Jurkat, Clone E6-1 (cell line): ENCODE results near the gene FAM151A. TPM values are rescaled to one million over a fixed set of nuclear protein-coding genes. Genes with fewer than 3 reads are reported as not detected.

ENCODE experiments used
- DNase-seq: peaks from one replicate; pipeline ENCODE4 v3.0.0-alpha.2; 2011; ENCODE audit warnings: low read depth, low spot score
- H3K4me3 ChIP-seq: 2 replicates; pipeline ENCODE4 v1.5.1; 2011; ENCODE audit warnings: mild to moderate bottlenecking, low read length, control low read depth, moderate library complexity
- polyA plus RNA-seq: library from polyadenylated mRNA; unstranded; fragments of >200 nt; gene quantifications from one replicate; pipeline ENCODE4 v1.2.1, GENCODE V29; 2012; ENCODE audit warnings: missing spikeins; ENCODE audit not compliant: insufficient read length, insufficient read depth

The FAM151A gene
- polyA plus RNA-seq: not detected

DNA sequence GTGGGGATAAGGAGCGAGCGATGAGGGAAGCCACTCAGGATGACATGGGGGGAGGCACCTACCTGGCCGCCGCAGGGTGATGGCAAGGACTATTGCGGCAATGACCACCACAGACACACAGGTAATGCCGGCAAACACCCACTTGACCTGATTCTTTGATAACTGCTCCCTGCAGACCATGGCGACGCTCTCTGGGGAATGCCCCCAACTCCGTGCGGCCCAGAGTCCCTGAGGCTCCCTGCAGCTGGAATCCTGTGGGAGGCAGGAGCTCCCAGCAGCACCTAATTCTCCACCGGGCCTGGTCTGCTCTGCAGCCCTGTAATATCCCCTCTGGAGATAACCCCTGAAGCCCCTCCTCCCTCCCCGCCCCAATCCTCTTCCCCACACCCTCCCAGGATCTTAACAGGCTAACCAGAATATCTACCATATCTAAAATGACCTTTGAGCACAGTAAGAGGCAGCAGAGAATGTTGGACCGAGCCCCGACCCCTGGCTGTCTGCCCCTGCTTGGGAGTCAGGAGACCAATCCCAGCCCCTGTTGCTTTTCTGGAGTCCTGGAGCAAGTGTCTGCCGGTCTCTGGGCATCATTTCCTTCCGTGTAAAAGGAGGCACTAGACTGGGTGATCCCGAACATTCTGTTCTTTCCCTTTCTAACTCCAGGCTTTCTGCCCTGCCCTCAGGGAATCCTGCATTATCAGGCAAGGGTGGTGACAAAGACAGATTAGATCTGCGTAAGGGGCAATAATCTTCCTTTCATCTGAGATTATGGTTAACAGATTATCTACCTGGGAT is at the start of gene FAM151A:
FAM151A (minus strand) TSS at position 310 of the 792 bp plus-strand sequence; CDS start at position 180, 130 bp downstream.
- no peak within 1 kb of the TSS for H3K4me3 ChIP-seq
- DNase-seq: no peak

DNA sequence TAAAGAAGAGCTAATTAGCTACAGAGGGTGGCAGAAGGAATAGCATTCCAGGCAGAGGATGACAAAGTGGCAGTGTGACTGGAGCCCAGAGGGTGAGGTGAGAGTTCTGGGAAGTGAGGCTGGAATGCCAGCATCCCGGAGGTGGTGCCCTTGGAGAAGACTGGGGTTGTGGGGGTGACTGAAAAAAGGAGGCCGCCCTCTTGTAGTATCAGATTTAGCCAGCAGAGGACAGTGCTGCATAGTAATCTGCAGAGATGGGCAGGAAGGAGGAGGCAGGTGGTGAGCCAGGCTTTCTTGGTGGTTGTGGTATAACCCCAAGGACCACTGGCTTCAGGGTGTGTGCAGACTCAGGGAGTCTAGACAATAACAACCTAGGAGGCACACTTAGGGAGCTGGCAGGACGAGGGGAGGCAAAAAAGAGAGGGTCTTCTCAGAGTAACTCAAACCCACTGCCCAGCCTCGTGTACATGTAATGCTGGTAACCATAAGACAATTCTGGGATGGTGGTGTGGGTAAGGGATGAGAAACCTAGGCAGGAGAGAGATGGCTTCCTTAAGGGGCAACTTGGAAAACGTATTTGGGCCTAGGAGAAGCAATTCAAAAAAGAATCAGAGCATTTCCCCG is 48.8 kb upstream of the FAM151A start:
- DNase-seq: peak; percentile 80
- no peak overlapping the region for H3K4me3 ChIP-seq

DNA sequence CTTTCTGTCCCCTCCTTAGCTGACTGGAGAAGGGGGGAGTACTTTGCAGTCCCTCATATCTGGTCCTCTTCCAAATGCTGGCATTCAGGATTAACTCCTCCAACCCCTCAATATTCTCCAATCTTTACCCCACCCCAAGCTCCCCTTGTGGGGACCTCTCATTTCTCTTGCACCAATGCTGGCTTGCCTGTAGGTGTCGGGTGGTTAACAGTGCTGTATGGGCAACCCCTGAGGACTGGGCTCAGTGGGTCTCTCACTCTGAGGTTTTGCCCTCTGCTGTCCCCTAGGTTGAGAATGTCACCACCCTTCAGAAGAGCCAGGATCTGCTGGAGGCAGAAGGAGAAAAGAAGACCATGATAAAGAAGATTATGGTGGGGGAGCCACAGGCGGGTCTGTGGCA is 45.2 kb upstream of the FAM151A start:
- DNase-seq: no peak
- no peak overlapping the region for H3K4me3 ChIP-seq

DNA sequence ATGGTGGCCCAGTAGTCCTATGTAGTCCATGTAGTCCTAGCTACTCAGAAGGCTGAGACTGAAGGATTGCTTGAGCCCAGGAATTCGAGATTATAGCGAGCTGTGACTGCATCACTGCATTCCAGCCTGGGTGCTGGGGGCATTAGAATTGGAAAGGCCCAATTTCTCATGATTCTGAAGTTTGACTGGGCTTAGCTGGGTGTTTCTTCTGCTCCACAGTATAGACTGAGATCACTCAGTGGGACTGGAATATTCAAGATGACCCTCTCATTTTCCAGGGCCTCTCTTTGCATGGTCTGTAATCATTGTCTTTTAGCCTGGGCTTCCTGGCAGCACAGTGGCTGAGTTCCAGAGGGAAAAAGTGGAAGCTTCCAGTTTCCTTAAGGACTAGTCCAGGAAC is 44.5 kb upstream of the FAM151A start:
- DNase-seq: no peak
- H3K4me3 ChIP-seq: no peak overlapping the region

DNA sequence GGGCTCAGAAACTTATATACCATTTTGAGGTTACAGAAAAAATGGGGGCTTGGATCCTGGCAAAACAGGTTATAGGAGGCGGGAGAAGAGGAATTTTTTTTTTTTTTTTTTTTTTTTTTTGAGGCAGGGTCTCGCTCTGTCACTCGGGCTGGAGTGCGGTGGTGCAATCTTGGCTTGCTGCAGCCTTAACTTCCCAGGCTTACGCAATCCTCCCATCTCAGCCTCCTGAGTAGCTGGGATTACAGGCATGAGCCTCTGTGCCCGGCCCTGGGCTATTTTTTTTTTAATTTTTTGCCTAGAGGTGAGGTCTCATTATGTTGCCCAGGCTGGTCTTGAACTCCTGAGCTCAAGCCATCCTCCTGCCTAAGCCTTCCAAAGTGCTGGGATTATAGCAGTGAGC is 43.0 kb upstream of the FAM151A start:
- no peak for DNase-seq
- H3K4me3 ChIP-seq: no peak overlapping the region

DNA sequence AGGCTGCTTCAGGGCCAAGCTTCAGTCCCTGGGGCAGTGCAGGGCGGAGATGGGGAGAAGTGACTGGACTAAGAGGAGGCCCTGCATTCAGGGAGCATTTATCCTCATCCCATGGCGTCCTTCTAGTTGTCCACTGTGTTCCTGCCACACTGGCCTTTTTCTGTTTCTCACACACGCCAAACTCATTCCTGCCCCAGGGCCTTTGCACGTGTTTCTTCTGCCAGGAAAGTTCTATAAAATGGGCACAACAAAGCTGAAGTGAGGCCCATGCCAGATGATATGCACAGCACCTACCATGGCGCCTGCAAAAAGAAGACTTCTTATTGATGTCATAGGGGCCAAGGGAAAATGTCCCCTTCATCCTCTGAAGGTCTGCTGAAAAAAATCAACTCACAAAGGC is 42.5 kb upstream of the FAM151A start:
- H3K4me3 ChIP-seq: no peak overlapping the region

DNA sequence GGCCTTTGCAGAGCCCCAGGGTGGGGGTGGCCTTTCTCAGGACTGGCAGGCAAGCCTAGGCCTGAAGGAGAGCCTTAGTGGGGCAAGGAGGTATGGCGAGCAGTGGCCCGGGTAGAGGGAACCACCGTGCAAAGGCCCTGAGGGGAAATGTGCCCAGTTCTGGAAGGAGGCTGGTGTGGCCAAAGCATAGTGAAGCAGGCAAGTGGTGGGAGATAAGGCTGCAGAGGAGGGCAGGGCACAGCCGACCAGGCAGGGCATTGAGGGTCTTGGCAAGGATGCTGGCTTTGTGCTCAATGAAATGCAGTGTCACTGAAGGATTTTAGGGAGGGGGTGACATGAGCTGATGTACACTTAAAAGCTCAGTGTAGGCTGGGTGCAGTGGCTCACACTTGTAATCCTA is 41.0 kb upstream of the FAM151A start:
- no peak overlapping the region for H3K4me3 ChIP-seq
- DNase-seq: no peak

More for the DNA sequence above, 42.5 kb upstream of the FAM151A start:
- DNase-seq: no peak

DNA sequence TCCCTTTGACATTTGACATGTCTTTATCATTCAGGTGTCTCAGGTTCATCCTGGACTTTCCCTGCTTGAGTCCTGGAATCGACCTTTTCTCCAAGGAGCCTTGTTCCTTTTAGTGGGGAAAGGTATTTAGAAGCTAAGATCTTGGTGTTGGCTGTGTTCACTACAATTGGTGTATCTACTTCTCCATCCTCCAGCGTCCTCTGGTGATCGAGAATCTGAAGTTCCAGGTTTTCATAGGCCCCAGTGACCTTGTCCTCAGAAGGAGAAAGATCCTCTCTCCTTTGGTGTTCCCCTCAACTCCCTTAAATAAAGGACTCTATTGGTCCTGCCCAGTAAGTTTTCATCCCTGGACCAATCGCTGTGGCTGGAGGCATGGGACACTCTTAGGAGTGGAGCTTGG is 40.4 kb upstream of the FAM151A start:
- H3K4me3 ChIP-seq: no peak overlapping the region
- DNase-seq: no peak

DNA sequence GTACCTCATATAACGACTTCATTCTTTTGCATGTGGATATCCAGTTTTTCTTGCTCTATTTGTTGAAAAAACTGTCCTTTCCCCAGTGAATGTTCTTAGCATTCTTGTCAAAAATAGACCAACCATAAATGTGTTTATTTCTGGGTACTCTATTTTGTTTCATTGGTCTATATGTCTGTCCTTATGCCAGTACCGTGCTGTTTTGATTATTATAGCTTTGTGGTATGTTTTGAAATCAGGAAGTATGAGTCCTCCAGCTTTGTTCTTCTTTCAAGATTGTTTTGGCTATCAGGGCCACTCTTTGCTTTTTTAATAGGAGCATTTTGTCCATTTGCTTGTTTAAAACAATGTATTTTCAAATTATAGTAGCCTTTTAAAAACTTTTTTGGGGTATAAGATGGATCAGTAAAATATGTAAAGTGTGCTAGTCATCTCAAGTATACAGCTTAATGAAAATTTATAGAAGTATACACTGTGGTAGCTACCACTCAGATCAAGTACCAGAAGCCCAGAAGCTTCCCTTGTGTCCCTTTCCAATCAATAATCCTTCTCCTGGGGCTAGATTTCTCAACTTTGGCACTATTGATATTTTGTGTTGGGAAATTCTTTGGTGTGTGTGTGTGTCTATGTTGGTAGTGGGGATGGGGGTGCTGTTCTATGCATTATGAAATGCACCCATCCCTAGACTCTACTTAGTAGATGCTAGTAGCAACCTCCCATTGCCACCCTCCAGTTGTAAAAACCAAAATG is 35.0 kb upstream of the FAM151A start:
- H3K4me3 ChIP-seq: no peak overlapping the region
- no peak for DNase-seq

DNA sequence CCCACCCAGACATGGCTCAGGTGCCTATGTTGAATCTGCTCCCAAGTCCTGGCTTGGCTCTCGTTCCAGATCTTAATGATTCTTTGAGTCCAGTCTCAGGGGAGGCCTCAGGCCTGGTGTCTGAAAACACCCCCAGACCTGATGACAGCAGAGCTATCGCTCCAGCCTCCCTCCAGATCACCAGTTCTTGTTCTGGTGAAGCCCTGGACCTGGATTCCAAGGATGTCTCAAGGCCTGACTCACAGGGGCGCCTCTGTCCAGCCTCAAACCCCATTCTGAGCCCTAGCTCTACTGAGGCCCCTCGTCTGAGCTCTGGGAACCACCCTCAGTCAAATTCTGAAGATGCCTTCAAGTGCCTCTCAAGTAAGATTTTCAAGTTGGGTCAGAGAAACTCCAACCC is 29.7 kb upstream of the FAM151A start:
- no peak overlapping the region for H3K4me3 ChIP-seq
- no peak for DNase-seq

DNA sequence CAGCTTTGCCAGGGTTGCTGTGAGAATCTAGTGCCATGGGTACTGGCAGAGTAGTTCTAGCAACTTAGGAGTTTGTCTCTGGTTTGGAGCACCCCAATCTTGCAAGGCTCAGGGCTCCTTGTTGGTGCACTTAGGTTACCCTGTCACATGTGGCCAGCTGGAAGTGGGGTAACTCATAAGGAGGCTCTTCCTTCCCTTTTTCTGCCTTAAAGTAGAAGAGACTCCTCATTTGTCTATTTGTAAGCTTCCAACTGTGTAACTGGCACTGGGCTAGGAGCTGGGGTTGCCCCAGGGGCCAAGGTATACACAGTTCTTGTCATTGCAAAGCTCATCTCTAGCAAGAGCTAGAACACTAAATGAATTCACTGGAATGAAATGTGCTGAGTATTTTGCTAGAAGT is 28.8 kb upstream of the FAM151A start:
- no peak overlapping the region for H3K4me3 ChIP-seq
- no peak for DNase-seq

DNA sequence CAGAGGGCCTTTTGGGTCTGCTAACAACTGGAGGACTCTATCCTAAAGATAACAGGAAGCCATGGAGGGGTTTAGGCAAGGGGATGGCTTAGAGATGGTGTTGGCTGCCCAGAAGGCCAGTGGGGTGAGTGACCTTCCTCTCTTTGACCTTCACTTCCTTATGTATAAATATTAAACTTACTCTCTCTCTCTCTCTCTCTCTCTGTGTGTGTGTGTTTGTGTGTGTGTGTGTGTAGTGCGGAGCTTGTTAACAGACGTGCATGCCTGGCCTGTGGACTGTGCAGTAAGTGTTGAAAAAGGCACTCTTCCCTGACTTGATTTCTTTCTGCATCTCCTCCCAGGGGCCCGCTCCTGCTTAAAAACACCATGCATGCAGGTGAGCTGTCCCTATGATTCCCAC is 28.3 kb upstream of the FAM151A start:
- no peak overlapping the region for H3K4me3 ChIP-seq
- no peak for DNase-seq

DNA sequence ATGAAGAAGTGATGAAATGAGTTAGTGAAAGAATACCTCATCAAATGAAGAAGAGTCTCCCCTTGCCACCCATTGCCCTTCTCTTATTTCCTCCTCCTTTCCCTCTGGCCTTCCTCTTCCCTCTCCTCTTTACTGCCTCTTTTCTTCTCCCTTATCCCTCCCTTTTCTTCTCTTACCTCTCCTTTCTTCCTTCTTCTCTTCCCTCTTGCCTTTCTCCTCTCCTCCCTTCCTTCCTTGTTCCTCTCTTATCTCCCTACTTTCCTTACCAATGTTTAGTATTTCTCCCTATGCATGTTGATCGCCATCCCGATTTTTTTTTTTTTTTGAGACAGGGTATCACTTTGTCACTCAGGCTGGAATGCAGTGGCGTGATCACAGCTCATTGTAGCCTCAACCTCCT is 27.1 kb upstream of the FAM151A start:
- no peak for DNase-seq
- no peak overlapping the region for H3K4me3 ChIP-seq

DNA sequence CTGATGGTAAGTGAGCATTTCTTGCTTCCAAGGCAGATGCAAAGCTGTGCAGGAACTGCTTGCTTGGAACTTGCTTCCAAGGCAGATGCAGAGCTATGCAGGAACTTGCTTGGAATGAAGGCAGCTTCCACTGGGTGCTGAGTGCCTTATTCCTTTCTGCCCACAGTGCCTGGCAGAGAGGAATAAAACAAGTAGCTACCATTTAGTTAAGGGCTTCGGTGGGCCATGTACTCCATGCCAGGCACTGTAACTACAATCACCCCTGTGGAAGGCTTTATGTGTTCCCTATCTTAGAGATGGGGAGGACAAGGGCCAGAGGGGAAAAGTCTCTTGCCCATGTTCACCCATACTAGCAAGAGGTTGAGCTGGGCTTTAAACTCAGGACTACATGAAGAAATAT is 26.6 kb upstream of the FAM151A start:
- DNase-seq: no peak
- no peak overlapping the region for H3K4me3 ChIP-seq

DNA sequence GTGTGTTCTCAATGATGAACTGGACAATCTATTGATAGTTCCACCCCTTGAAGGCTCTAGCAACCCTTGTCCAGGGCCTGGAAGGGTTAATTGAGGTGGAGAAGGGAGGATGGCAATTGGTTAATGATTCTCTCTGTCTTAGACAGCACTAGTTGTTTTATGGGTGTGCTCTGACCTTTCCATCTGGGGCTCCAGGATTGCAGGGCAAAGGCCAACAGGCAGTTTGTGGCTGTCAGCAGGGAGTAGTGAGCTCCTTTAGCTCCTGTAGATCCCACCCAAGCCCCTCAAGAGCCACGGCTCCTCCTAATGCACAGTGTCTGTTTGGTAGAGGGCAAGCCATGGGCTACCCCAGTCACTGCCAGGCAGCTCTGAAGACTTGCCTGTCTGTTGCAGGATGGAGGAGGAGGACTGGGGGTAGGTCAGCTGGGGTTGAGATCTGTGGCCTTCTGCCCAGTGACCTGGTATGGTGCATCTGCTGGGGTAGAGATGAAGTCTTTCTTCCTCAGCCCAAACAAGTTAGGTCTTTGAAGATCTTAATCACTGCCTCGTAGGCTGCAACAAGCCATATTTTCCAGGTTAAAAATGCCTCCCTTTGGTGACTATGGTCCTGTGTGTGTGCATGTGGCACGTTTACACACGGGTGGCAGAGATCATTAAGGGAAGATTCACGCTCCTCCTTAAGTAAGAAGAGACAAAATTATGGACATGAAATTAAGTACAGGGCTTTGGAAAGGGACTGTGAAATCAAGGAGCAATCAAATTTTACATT is 26.0 kb upstream of the FAM151A start:
- no peak for DNase-seq
- no peak overlapping the region for H3K4me3 ChIP-seq

DNA sequence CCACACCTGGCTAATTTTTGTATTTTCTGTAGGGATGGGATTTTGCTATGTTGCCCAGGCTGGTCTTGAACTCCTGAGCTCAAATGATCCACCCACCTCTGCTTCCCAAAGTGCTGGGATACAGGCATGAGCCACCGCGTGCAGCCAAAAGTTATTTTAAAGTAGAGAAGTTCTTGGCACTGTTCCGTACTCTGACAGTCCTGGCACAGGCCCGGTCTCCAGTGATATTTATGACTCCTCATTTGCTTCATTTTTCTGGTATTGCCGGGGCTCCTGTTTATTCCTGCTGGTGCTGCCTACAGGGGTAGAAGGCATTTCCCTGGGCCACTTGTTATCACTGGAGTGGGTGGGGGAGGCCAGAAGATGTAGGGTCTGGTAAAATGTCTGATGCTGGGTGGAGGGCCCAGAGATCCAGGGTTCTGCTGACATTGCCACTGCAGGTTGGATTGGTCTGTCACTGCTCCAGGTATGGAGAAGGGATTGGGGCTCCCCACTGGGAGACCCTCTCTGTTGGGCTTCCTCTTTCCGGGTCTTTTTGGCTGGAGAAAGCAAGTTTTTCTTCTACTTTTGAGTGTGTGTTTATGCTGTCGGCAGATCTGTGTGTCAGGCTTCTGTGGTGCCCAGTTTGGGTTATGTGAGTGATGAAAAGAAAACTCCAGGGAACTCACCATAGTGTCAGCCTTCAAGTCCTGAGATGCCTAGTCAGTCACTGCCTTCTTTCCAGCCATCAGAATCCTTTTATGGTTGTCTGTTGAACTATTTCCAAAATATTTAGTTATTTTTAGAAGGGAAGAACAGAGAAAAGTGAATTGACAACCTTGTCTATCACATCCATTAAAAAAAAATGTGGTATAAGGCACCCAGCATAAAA is 22.7 kb upstream of the FAM151A start:
- no peak overlapping the region for H3K4me3 ChIP-seq

DNA sequence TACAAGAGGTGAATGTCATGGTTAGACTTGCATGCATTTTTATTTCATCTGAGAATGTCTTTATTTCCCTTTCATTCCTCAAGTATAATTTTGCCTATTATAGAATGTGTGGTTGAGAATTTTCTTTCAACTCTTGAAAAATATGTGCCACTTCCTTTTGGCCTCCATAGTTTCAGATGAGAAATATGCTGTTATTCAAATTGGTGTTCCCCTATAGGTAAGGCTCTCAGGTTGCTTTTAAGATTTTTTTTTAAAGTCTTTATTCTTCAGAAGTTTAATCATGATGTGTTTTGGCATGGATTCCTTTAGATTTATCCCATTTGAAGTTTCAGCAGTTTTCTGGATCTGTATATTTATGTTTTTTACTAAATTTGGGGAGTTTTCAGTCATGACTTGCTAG is 20.4 kb upstream of the FAM151A start:
- H3K4me3 ChIP-seq: no peak overlapping the region
- DNase-seq: no peak

More for the DNA sequence above, 22.7 kb upstream of the FAM151A start:
- DNase-seq: no peak
